ENCODE results near the gene ZC2HC1B. TPM values are rescaled to one million over a fixed set of nuclear protein-coding genes. Genes with fewer than 3 reads are reported as not detected.
"Not testable (repeated sequence)": the region's sequence is repeated elsewhere in the genome, so short reads cannot be mapped to it uniquely, and the experiment has no call there.

ZC2HC1B gene
- total RNA-seq, 8 experiments from 2014 or later: 0.36 to 0.71 (median 0.40) TPM; not detected in 3

GRCh38 chr6:143911028-143911427 is 46.8 kb downstream of the ZC2HC1B start:
- Histone ChIP-seq H3K27ac (no peak overlapping the region), H3K4me3 (no peak overlapping the region), H3K4me1 (replicated peaks in 1 of 2) (no peaks in the 10 kb centered on the region)
- in situ Hi-C loops (cut with MboI; ENCODE audit: low pct_unique_long_range_greater_than_20kb in 2 of 9, low sequenced_read_pairs in 9 of 9, unreplicated experiment in 9 of 9): no loop called here
- 80 to 100% (median 87%) methylated on average over 1 of the region's 1 CpG; no CpG with 5 or more reads in 6 of the 10 experiments for WGBS, 10 experiments
- no peak for ATAC-seq (replicated peaks in 6 of 8)

DNA sequence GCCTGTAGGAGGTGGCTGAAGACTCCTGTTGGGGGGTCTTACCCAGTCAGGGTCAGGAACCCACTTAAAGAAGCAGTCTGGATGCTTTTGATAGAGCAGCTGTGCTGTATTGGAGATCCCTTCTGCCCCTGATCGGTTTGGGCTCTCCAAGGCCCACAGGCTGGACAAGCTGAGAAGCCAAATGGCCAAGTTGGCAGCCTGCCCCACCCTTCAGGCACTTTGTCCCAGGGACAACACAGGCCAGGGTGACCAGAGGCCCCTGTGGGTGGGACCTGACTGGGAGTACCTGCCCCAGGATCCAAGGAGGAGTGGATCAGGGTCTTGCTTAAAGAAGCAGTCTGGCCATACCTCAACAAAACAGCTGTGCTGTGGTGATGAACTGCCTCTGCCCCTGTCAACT is 48.4 kb downstream of the ZC2HC1B start:
- H3K4me3 ChIP-seq: no peak overlapping the region
- no peaks in the 10 kb centered on the region for H3K4me1 ChIP-seq (replicated peaks in 1 of 2)
- 33 to 100% (median 89%) methylated on average over 1 of the region's 1 CpG; no CpG with 5 or more reads in 7 of the 10 experiments for WGBS, 10 experiments
- no peak for ATAC-seq (replicated peaks in 6 of 8)
- no peak overlapping the region for H3K27ac ChIP-seq
- in situ Hi-C loops (cut with MboI; ENCODE audit: low pct_unique_long_range_greater_than_20kb in 2 of 9, low sequenced_read_pairs in 9 of 9, unreplicated experiment in 9 of 9): no loop called here

- in situ Hi-C loops (cut with MboI; ENCODE audit: low pct_unique_long_range_greater_than_20kb in 2 of 9, low sequenced_read_pairs in 9 of 9, unreplicated experiment in 9 of 9); ATAC-seq (replicated peaks in 6 of 8): not testable (repeated sequence)
- 20 to 100% (median 67%) methylated on average over 1 to 3 of the region's 4 CpGs for WGBS, 10 experiments
These were observed 52.8 kb downstream of the ZC2HC1B start for GRCh38 chr6:143917026-143917425.

GRCh38 chr6:143928853-143929252 is 64.6 kb downstream of the ZC2HC1B start:
- H3K27ac ChIP-seq: no peak overlapping the region
- H3K4me1 ChIP-seq (replicated peaks in 1 of 2): no peaks in the 10 kb centered on the region
- in situ Hi-C loops (cut with MboI; ENCODE audit: low pct_unique_long_range_greater_than_20kb in 2 of 9, low sequenced_read_pairs in 9 of 9, unreplicated experiment in 9 of 9): no loop called here
- 10 to 100% (median 86%) methylated on average over 1 of the region's 1 CpG; no CpG with 5 or more reads in 1 of the 10 experiments for WGBS, 10 experiments
- H3K4me3 ChIP-seq: no peak overlapping the region
- ATAC-seq (replicated peaks in 6 of 8): no peak

More at GRCh38 chr6:143917026-143917425, 52.8 kb downstream of the ZC2HC1B start:
- not testable (repeated sequence) for H3K4me3 ChIP-seq; H3K4me1 ChIP-seq (replicated peaks in 1 of 2); H3K27ac ChIP-seq

- no peak for ATAC-seq (replicated peaks in 6 of 8)
- no peaks in the 10 kb centered on the region for H3K4me1 ChIP-seq (replicated peaks in 1 of 2)
- in situ Hi-C loops (cut with MboI; ENCODE audit: low pct_unique_long_range_greater_than_20kb in 2 of 9, low sequenced_read_pairs in 9 of 9, unreplicated experiment in 9 of 9): no loop called here
- no peak overlapping the region for H3K27ac ChIP-seq
- H3K4me3 ChIP-seq: no peak overlapping the region
These were observed 65.7 kb downstream of the ZC2HC1B start for GRCh38 chr6:143929975-143930374.

DNA sequence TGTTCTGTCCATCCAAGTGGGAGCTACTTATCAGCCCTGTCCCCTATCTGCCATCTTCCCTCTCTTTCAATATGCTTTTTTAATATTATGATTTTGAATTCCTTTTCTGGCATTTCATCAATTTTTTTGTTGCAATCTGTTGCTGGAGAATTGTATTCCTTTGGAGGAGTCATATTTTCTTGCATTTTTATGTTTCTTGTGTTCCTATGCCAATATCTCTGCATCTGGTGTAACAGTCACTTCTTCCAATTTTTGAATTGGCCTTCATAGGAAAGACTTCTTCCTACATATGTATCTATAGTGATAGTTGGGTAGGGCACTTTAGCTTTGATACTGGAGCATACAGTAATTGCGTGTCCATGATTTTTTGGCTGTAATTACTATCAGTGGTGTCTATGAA is 70.1 kb downstream of the ZC2HC1B start:
- no peak overlapping the region for H3K27ac ChIP-seq
- 14 to 100% (median 100%) methylated on average over 1 of the region's 1 CpG; no CpG with 5 or more reads in 1 of the 10 experiments for WGBS, 10 experiments
- H3K4me3 ChIP-seq: no peak overlapping the region
- in situ Hi-C loops (cut with MboI; ENCODE audit: low pct_unique_long_range_greater_than_20kb in 2 of 9, low sequenced_read_pairs in 9 of 9, unreplicated experiment in 9 of 9): no loop called here
- no peak for ATAC-seq (replicated peaks in 6 of 8)
- no peaks in the 10 kb centered on the region for H3K4me1 ChIP-seq (replicated peaks in 1 of 2)

- in situ Hi-C loops (cut with MboI; ENCODE audit: low pct_unique_long_range_greater_than_20kb in 2 of 9, low sequenced_read_pairs in 9 of 9, unreplicated experiment in 9 of 9): no loop called here
- 63 to 100% (median 100%) methylated on average over 2 to 3 of the region's 4 CpGs; no CpG with 5 or more reads in 6 of the 10 experiments for WGBS, 10 experiments
- ATAC-seq (replicated peaks in 6 of 8): no peak
- Histone ChIP-seq H3K4me3 (no peak overlapping the region), H3K27ac (no peak overlapping the region), H3K4me1 (replicated peaks in 1 of 2) (no peaks in the 10 kb centered on the region)
These were observed 70.6 kb downstream of the ZC2HC1B start for GRCh38 chr6:143934867-143935266.

- in situ Hi-C loops (cut with MboI; ENCODE audit: low pct_unique_long_range_greater_than_20kb in 2 of 9, low sequenced_read_pairs in 9 of 9, unreplicated experiment in 9 of 9): no loop called here
- no peak for ATAC-seq (replicated peaks in 6 of 8)
- Histone ChIP-seq H3K4me1 (replicated peaks in 1 of 2) (no peaks in the 10 kb centered on the region), H3K27ac (no peak overlapping the region), H3K4me3 (no peak overlapping the region)
- 36 to 100% (median 95%) methylated on average over 1 to 3 of the region's 3 CpGs for WGBS, 10 experiments
These were observed 72.1 kb downstream of the ZC2HC1B start for GRCh38 chr6:143936347-143936746.

- Histone ChIP-seq H3K4me1 (replicated peaks in 1 of 2) (no peaks in the 10 kb centered on the region), H3K4me3 (no peak overlapping the region), H3K27ac (no peak overlapping the region)
- WGBS, 10 experiments: 0 to 80% (median 49%) methylated on average over 1 to 5 of the region's 5 CpGs
- in situ Hi-C loops (cut with MboI; ENCODE audit: low pct_unique_long_range_greater_than_20kb in 2 of 9, low sequenced_read_pairs in 9 of 9, unreplicated experiment in 9 of 9): no loop called here
- no peak for ATAC-seq (replicated peaks in 6 of 8)
These were observed 72.7 kb downstream of the ZC2HC1B start for GRCh38 chr6:143936778-143937667.

DNA sequence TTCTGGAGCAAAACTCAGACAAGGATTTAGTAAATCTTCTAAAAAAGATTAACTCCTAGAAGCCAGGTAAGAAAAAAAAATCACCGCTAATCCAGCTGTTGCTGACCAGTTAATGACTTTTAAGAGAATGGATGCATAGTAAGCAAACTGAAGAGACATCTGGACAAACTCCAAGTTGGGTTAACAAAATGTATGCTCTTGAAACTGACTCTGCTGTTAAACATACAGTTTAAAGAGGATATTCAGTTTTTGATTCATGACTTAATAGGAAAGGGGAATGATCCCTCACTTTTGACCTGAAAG is 73.3 kb downstream of the ZC2HC1B start:
- 90 to 100% (median 100%) methylated on average over 1 of the region's 1 CpG; no CpG with 5 or more reads in 2 of the 10 experiments for WGBS, 10 experiments
- H3K27ac ChIP-seq: no peak overlapping the region
- no peak overlapping the region for H3K4me3 ChIP-seq
- in situ Hi-C loops (cut with MboI; ENCODE audit: low pct_unique_long_range_greater_than_20kb in 2 of 9, low sequenced_read_pairs in 9 of 9, unreplicated experiment in 9 of 9): no loop called here
- no peak for ATAC-seq (replicated peaks in 6 of 8)
- H3K4me1 ChIP-seq (replicated peaks in 1 of 2): no peaks in the 10 kb centered on the region

GRCh38 chr6:143939364-143939763 is 75.1 kb downstream of the ZC2HC1B start:
- Histone ChIP-seq H3K4me1 (replicated peaks in 1 of 2) (no peaks in the 10 kb centered on the region), H3K4me3 (no peak overlapping the region), H3K27ac (no peak overlapping the region)
- 25 to 100% (median 61%) methylated on average over 1 to 4 of the region's 4 CpGs; no CpG with 5 or more reads in 3 of the 10 experiments for WGBS, 10 experiments
- in situ Hi-C loops (cut with MboI; ENCODE audit: low pct_unique_long_range_greater_than_20kb in 2 of 9, low sequenced_read_pairs in 9 of 9, unreplicated experiment in 9 of 9): no loop called here
- no peak for ATAC-seq (replicated peaks in 6 of 8)

GRCh38 chr6:143940011-143940597 is 75.8 kb downstream of the ZC2HC1B start:
- Histone ChIP-seq H3K27ac (no peak overlapping the region), H3K4me3 (no peak overlapping the region), H3K4me1 (replicated peaks in 1 of 2) (no peaks in the 10 kb centered on the region)
- peak in 4 of 8 experiments; percentile 36 to 81 (median 70) for ATAC-seq (replicated peaks in 6 of 8)
- in situ Hi-C loops (cut with MboI; ENCODE audit: low pct_unique_long_range_greater_than_20kb in 2 of 9, low sequenced_read_pairs in 9 of 9, unreplicated experiment in 9 of 9): no loop called here
- 38 to 98% (median 81%) methylated on average over 3 to 4 of the region's 4 CpGs for WGBS, 10 experiments

DNA sequence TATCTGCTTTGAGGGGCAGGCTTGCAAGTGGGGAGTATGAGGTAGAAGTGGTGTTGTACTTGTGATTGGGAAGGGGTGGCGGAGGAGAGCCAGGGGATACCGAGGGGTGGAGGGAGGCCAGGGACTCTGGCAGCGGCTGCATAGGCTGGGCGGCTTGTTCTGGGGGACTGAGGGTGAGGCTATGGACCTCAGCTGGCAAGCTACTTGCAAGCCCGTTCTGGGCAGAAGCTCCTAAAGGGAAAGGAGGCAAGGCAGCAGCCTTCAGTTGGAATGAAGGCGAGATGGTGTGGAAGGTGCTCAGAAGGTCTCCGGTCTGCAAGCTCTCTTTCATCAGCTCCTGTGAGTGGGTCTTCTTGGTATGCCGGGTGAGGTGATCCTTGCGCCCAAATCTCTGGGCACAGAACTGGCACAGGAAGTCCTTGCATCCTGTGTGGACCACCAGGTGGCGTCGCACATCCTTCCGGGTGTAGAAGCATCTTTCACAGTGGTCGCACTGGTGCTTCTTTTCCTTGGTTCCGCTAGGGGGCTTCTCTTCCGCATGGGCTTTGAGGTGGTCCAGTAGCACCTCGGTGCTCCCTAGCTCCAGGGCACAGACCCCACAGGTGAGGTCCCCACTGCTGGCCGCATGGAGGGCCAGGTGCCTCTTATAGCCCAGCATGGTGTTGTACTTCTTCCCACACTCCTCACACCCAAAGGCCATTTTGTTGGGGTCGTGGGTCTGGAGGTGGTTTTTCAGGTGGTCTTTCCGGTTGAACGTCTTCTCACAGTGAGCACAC is 77.8 kb downstream of the ZC2HC1B start:
- in situ Hi-C loops (cut with MboI; ENCODE audit: low pct_unique_long_range_greater_than_20kb in 2 of 9, low sequenced_read_pairs in 9 of 9, unreplicated experiment in 9 of 9): no loop called here
- Histone ChIP-seq H3K4me3 (no peak overlapping the region), H3K4me1 (replicated peaks in 1 of 2) (no peaks in the 10 kb centered on the region), H3K27ac (no peak overlapping the region)
- ATAC-seq (replicated peaks in 6 of 8): peak in 4 of 8 experiments; percentile 41 to 76 (median 60)
- WGBS, 10 experiments: 47 to 100% (median 64%) methylated on average over 1 to 9 of the region's 20 CpGs; no CpG with 5 or more reads in 1 of the 10 experiments

All from motor neuron (in vitro differentiated cells).